ENCODE measurements around the gene CBLB. TPM values are rescaled to one million over a fixed set of nuclear protein-coding genes. Genes with fewer than 3 reads are reported as not detected.

The CBLB gene
- total and polyA plus RNA-seq, 4 donors: 3.1 to 22.8 (median 9.8) TPM

DNA sequence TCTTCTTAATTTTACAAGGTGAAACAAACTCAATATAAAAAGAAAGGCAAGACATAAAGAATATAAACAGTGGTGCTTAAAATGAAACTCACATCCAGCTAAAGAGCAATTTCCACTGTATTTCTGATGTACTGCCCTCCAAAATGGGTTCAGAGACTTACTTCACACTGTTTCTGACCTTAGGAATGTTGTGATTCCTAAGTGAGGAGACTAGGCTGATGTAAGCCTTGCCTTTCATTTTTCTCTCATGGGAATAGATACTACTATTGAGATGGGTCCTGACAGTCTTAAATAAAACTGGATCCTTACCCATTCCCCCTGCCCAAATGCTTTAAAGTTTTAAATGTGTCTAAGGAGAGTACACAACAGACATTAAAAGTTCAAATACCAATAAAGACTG lies 86.9 kb downstream of the CBLB start:
- Histone ChIP-seq H3K9ac (ENCODE audit: low read depth in 1 of 2, low read length in 2 of 2) (no peak overlapping the region), H3K9me3 (ENCODE audit: control insufficient read depth in 4 of 4, low read length in 3 of 4) (no peaks in the 10 kb centered on the region), H3K27ac (ENCODE audit: low read depth in 1 of 2, low read length in 2 of 2) (no peak overlapping the region), H3K36me3 (ENCODE audit: control insufficient read depth in 4 of 4, insufficient read depth in 3 of 4, low read depth in 1 of 4, low read length in 3 of 4) (no peaks in the 10 kb centered on the region), H3K27me3 (ENCODE audit: control insufficient read depth in 4 of 4, insufficient read depth in 4 of 4, low read length in 3 of 4) (no peaks in the 10 kb centered on the region), H3K4me1 (ENCODE audit: control insufficient read depth in 4 of 4, insufficient read depth in 4 of 4, low read length in 3 of 4) (no peaks in the 10 kb centered on the region), H3K4me3 (ENCODE audit: low read depth in 1 of 3, low read length in 3 of 3) (no peak overlapping the region)
- no peak for DNase-seq (ENCODE audit: low spot score)
- TF ChIP-seq YY1 (IDR thresholded peaks at IDR 0.05) (no peak), GABPA (IDR thresholded peaks at IDR 0.05 in 1 of 2, conservative IDR thresholded peaks at IDR 0.05 in 1 of 2) (no peak), FOXA1 (IDR thresholded peaks at IDR 0.05) (no peak), FOXA2 (IDR thresholded peaks at IDR 0.05) (no peak), JUND (IDR thresholded peaks at IDR 0.05) (no peak), REST (IDR thresholded peaks at IDR 0.05) (no peak), HNF4G (IDR thresholded peaks at IDR 0.05) (no peak)
- TF ChIP-seq, protein P1, sequence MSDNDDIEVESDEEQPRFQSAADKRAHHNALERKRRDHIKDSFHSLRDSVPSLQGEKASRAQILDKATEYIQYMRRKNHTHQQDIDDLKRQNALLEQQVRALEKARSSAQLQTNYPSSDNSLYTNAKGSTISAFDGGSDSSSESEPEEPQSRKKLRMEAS (IDR thresholded peaks at IDR 0.05): no peak
- TF ChIP-seq, protein P2, sequence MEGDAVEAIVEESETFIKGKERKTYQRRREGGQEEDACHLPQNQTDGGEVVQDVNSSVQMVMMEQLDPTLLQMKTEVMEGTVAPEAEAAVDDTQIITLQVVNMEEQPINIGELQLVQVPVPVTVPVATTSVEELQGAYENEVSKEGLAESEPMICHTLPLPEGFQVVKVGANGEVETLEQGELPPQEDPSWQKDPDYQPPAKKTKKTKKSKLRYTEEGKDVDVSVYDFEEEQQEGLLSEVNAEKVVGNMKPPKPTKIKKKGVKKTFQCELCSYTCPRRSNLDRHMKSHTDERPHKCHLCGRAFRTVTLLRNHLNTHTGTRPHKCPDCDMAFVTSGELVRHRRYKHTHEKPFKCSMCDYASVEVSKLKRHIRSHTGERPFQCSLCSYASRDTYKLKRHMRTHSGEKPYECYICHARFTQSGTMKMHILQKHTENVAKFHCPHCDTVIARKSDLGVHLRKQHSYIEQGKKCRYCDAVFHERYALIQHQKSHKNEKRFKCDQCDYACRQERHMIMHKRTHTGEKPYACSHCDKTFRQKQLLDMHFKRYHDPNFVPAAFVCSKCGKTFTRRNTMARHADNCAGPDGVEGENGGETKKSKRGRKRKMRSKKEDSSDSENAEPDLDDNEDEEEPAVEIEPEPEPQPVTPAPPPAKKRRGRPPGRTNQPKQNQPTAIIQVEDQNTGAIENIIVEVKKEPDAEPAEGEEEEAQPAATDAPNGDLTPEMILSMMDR (IDR thresholded peaks at IDR 0.05; ENCODE audit: low read depth, low read length, missing input control): no peak
- TF ChIP-seq, protein P3, sequence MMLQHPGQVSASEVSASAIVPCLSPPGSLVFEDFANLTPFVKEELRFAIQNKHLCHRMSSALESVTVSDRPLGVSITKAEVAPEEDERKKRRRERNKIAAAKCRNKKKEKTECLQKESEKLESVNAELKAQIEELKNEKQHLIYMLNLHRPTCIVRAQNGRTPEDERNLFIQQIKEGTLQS (IDR thresholded peaks at IDR 0.05): no peak

- H3K27me3 ChIP-seq (ENCODE audit: control insufficient read depth in 4 of 4, insufficient read depth in 4 of 4, low read length in 3 of 4): no peaks in the 10 kb centered on the region
- no peak for DNase-seq (ENCODE audit: low spot score)
- no peaks in the 10 kb centered on the region for H3K36me3 ChIP-seq (ENCODE audit: control insufficient read depth in 4 of 4, insufficient read depth in 3 of 4, low read depth in 1 of 4, low read length in 3 of 4)
- no peak overlapping the region for H3K27ac ChIP-seq (ENCODE audit: low read depth in 1 of 2, low read length in 2 of 2)
- H3K9ac ChIP-seq (ENCODE audit: low read depth in 1 of 2, low read length in 2 of 2): no peak overlapping the region
- no peaks in the 10 kb centered on the region for H3K4me1 ChIP-seq (ENCODE audit: control insufficient read depth in 4 of 4, insufficient read depth in 4 of 4, low read length in 3 of 4)
- no peaks in the 10 kb centered on the region for H3K9me3 ChIP-seq (ENCODE audit: control insufficient read depth in 4 of 4, low read length in 3 of 4)
- WGBS: 93% methylated on average over 2 of the region's 2 CpGs
- TF ChIP-seq EGR1 (IDR thresholded peaks at IDR 0.05; ENCODE audit: low read depth in 2 of 2) (no peak), YY1 (IDR thresholded peaks at IDR 0.05) (no peak), NR2F2 (IDR thresholded peaks at IDR 0.05) (no peak), TAF1 (conservative IDR thresholded peaks at IDR 0.05) (no peak), REST (IDR thresholded peaks at IDR 0.05) (no peak), RAD21 (IDR thresholded peaks at IDR 0.05) (no peak), HNF4A (conservative IDR thresholded peaks at IDR 0.05) (no peak), RXRA (IDR thresholded peaks at IDR 0.05) (no peak), HNF4G (IDR thresholded peaks at IDR 0.05) (no peak), FOXA1 (IDR thresholded peaks at IDR 0.05) (no peak)
- TF ChIP-seq, protein P2 (IDR thresholded peaks at IDR 0.05; ENCODE audit: low read depth, low read length, missing input control): no peak
- TF ChIP-seq, protein P1 (IDR thresholded peaks at IDR 0.05): no peak
- TF ChIP-seq, protein P4, sequence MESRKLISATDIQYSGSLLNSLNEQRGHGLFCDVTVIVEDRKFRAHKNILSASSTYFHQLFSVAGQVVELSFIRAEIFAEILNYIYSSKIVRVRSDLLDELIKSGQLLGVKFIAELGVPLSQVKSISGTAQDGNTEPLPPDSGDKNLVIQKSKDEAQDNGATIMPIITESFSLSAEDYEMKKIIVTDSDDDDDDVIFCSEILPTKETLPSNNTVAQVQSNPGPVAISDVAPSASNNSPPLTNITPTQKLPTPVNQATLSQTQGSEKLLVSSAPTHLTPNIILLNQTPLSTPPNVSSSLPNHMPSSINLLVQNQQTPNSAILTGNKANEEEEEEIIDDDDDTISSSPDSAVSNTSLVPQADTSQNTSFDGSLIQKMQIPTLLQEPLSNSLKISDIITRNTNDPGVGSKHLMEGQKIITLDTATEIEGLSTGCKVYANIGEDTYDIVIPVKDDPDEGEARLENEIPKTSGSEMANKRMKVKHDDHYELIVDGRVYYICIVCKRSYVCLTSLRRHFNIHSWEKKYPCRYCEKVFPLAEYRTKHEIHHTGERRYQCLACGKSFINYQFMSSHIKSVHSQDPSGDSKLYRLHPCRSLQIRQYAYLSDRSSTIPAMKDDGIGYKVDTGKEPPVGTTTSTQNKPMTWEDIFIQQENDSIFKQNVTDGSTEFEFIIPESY (IDR thresholded peaks at IDR 0.05): no peak
- H3K4me3 ChIP-seq (ENCODE audit: low read depth in 1 of 3, low read length in 3 of 3): no peak overlapping the region
These were observed 88.7 kb downstream of the CBLB start for GRCh38 chr3:105780107-105780506.
